SHP77 treated with DMSO at 0.1 percent for 48 hours (cell line): ENCODE results near the gene NFATC3.
A peak's percentile ranks its signal among the peaks of the same experiment; 100 is the strongest.

ENCODE experiments used
- DNase-seq: peaks from one replicate; lab custom pipeline; 2025; lab: John Stamatoyannopoulos, UW

Gene NFATC3

GRCh38 chr16:68073902-68074760 lies 11.0 kb upstream of the NFATC3 start:
- DNase-seq, result no peak

DNA sequence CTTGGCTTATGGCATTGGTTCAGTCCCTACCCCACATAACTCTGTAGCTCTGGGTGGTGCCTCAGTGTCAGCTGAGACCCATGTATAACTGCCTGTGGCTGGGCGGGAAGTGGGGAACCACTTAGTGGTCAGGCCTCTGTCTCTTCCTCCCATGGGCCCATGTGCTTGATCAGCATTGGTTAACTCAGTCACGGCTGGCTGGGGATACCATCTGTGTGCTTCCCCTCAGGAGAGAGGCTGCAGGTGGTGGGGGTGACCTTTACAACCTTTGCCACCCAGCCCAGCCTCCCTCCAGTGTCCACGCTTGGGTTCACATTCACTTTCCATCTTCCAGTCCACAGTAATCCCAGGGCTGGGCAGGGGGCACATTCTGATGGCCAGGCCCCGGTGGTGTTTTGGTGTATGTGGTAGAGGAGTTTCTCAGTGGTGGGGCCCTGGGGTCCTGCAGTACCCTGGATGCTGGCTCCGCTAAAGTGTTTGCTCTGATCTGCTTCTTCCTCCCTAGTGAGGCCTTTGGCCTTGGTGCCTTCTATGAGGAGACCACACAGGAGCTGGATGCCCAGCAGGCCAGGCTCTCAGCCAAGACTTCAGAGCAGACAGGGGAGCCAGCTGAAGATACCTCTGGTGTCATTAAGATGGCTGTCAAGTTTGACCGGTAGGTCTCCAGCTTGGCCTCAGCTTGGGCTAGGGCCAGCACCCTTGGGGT lies 10.2 kb upstream of the NFATC3 start:
- no peak for DNase-seq

DNA sequence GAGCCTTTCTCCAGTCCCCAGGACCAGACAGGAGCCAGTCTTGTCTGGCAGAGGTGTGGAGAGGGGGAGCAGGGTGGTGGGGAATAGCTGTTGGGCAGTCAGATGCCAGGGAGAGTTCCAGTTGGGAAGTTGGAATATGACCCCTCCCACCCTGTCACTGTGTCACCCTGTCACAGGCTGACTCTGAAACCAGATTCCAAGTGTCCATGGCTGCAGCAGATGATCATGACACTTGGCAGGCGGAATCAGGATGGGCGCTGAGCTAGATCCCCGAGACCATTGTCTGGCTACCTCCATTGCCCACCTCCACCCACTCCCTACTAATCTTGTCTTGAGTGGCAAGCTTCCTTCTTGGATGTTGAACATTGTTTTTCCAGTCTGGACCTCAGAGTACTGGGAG lies 9.2 kb upstream of the NFATC3 start:
- no peak for DNase-seq

GRCh38 chr16:68076560-68076959 lies 8.6 kb upstream of the NFATC3 start:
- DNase-seq, result no peak

DNA sequence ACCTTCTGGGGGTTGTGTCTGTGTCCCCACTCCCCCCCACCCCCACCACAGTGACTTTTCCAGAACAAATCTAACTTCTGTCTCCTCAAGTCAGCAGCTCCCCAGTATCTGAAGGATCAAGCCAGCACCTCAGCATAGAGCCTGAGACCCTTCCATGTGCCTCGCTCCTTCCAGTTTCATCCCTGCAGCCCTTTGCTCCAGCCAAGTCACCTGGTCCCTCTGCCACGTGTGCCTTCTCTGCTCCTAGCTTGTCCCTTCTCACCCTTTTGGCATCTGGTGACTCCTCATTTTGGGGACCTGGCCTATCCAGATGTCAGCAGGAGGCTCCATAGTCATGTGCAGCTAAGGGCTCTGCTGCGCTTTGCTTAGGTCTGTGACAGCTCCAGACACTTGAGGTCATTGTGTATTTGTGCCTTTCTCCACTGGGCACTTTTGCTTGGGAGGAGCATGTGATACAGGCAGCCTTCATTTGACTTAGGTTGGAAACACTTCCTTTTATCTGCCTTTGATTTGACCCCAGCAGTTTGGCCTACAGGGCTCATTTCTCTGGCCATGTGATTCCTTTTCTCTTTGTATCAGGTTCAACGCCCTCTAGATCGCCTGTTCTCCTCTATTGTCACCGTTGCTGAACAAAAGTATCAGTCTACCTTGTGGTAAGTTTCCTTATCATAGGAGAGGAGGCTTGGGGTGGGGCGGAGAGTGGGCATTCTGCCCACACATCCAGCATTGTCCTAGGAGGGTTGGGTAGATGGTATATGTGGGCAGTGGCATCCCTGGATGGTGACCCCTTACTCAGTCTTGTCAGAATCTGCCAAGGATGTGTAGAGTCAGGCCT lies 7.1 kb upstream of the NFATC3 start:
- DNase-seq, result no peak

DNA sequence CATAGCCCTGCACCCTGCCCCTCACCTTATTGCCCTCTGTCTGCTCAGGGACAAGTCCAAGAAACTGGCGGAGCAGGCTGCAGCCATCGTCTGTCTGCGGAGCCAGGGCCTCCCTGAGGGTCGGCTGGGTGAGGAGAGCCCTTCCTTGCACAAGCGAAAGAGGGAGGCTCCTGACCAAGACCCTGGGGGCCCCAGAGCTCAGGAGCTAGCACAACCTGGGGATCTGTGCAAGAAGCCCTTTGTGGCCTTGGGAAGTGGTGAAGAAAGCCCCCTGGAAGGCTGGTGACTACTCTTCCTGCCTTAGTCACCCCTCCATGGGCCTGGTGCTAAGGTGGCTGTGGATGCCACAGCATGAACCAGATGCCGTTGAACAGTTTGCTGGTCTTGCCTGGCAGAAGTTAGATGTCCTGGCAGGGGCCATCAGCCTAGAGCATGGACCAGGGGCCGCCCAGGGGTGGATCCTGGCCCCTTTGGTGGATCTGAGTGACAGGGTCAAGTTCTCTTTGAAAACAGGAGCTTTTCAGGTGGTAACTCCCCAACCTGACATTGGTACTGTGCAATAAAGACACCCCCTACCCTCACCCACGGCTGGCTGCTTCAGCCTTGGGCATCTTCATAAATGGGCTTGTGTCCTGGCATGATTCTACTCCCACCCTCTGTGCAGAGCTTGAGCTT lies 6.3 kb upstream of the NFATC3 start:
- no peak for DNase-seq

DNA sequence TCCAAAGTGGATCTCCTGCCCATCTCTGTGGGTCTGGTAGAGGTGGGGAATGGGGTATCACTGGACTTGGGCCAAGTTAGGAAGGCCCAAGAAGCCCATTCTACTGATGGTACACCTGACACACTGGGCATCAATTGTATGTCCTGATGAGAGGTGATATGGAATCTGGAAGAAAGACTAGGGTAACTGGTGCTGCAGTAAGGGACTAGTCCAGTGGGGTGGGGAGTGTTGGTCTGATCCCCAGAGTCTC lies 5.9 kb upstream of the NFATC3 start:
- DNase-seq, result no peak

DNA sequence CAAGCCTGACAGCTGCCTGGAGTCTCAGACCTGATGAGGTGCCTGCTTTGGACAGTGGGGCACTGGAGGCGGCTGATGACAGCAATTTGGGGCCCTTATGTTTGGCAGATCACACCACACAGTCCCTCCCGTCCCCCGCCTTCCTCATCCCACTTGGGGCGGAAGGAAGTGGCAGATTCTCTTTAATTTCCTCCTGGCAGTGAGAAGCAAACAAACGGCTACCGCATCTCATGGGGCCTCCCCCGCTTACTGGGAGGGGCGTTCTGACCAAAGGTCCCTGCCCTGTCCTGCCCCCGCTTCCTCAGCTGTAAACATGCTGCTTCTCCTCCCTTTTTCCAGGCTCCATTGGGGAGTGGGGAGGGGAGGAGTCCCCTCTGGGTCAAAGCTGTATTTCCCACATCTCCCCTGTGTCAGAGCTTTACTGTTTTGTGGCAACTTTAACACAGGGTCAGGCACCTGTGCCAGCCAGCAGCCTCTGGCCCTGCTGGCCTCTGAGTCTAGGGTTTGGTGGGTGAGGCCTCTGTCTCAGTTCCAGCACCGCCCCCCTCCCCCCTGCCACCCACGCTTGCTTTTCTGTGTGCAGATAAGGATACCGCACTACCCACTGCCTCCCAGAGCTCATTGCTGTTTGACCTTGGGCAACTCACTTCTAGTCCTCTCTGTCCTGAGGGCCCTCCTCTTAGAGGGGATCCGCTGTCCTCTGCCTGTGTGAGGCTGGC lies 5.4 kb upstream of the NFATC3 start:
- DNase-seq, result no peak

DNA sequence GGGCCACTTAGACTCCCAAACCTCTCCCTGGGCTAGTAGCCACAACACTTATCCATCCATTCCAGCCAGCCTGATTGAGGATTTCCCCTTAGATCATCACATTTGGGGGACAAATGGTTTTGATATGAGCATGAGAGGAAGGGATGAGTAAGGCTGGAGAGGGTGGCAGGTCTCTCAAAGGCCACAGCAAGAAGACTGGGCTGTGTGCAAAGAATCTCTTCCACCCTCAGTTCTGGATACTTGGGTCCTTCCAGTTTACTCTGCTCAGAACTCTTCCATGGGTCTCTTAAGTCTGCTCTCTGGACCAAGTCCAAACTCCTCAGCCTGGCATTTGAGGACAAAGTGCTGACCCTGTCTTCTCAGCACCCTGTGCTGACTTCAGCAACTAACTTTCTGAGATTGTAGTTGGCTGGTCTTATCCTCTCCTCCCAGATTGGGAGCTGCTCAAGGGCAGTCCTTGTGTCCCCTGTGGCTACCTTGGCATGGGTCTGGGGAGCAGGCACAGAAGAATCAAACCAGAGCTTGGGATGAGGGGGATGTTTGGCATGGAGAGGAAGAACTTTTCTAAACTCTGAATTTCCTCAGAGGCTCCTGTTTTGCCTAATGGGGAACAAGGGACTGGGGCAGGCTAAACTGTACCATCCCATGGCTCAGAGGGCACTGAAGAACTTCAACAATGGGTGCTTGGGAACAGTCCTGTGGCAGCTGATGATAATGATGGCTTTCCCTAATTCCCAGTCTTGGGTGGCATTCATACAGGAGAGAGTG lies 3.1 kb upstream of the NFATC3 start:
- DNase-seq, result no peak

DNA sequence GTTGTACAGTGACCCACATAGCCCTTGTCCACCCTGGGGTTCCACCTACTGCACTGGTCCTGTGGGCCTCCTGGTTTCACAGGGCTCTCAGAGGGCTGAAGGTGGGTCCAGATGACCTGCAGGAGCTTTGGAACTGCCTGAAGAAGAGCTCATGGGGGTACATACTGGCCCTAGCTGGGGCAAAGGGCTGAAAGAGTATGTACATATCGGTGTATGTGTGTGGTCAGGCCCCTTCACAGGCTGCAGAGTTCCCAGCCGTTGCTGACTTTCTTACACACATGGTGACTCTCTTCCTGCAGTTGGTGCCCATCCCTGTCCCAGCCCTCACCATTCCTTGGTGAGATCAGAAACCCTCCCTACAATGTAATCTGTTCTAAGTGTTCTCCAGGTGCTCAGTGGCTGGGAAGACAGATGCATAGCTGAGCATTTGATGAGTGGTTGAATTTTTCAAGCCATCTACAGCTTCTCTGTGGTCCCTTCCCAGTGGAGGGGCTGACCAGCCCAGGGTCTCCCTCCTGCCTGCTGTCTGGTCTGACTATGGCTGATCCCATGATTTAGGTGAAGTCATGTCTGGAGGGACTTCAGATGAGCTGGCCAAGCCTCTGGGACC lies 2.4 kb upstream of the NFATC3 start:
- no peak for DNase-seq

DNA sequence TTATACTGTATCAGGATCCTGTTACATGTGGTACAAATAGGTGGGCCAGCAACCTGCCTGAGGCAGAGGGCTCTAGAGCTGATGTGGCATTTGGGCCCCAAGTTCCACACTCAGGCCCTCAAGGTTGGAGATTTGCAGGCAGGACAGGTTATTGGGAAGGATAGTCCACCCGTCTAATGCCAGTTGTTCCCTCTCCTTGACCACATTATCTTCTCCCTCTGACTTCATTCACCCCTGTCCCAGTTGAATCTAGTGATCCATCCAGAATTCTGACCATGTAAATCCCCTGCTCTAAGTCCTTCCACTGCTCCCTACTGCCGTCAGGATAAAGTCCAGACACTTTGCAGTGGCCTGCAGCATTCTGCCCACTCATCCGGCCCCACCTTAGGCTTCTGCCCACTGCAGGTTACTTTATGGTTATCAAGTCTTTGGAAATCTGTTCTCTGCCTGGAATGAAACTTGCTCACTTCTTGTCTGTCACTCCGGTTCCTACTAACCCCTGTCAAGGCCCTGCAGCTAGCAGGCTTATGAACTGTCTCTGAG lies 1.9 kb upstream of the NFATC3 start:
- DNase-seq, result no peak

- no peak for DNase-seq
Observed at GRCh38 chr16:68083861-68084503, 1.2 kb upstream of the NFATC3 start.

DNA sequence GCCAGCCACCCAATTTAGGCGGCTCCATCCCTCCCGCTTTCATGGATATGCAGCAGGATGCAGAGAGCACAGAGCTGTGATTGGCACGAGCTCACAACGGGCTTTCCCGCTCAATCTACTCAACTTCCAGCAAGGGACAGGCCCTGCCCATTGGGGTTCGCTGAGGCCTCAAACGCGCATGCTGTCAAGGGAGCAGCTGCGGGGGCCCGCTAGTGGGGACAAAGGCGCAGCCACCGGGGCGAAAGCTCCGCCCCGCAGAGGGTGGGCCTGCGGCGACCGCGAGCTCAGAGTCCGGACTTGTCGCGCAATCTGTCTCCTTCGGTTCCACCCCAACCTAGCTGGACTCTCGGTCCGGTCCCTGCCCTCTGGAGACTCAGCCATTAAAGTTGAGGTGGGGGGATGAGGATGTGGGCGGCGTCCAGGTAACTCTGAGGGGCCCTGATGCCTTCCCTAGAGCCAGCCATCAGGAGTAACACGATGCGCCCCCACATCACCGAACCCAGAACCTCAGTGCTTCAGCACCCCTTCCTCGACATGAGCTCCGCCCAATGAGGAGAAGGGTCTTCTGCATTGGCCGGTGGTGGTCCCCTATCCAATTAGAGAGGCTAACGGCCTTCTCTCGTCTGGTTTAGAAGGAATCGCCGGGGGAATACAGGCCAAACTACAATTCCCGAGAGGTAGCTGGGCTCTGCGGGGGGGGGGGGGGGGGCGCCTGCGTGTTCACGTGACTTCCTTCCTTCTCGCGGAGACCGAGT lies 489 bp upstream of the NFATC3 start:
- DNase-seq, result peak; percentile 87

GRCh38 chr16:68086336-68086841 lies 1.2 kb downstream of the NFATC3 start:
- peak; percentile 28 for DNase-seq

DNA sequence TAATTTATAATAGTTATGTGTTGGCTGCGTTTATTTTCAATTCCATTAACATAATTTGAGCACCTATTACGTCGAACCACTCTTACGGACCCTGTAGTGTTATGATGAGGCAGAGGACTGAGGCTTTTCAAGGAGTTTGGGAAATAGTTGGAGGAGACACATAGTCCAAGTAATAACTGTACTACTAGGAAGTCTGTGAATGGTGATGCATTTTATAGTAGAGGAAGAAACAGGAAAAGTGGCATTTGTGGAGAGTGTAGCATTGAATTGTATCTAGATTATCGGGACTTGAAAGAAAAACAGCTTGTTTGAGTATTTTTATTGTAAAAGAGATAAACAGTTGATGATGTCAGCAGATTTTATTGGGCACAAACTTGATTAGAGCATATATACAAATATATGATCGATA lies 1.7 kb downstream of the NFATC3 start:
- DNase-seq, result no peak

DNA sequence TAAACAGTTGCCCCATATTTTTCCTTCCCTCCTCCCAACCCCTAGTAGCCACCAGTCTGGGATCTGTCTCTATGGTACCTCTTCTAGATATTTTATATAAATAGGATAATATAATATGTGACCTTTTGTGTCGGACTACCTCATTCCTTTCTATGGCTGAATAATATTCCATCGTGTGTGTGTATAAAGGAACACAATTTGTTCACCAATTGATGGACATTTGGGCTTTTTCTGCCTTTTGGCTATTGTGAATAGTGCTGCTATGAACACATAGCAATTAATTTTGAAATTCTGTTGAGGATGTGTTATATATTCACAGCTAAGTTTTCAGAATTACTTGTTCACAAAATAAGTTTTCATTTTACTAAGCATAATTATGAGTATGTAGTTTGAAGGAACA lies 2.5 kb downstream of the NFATC3 start:
- no peak for DNase-seq

DNA sequence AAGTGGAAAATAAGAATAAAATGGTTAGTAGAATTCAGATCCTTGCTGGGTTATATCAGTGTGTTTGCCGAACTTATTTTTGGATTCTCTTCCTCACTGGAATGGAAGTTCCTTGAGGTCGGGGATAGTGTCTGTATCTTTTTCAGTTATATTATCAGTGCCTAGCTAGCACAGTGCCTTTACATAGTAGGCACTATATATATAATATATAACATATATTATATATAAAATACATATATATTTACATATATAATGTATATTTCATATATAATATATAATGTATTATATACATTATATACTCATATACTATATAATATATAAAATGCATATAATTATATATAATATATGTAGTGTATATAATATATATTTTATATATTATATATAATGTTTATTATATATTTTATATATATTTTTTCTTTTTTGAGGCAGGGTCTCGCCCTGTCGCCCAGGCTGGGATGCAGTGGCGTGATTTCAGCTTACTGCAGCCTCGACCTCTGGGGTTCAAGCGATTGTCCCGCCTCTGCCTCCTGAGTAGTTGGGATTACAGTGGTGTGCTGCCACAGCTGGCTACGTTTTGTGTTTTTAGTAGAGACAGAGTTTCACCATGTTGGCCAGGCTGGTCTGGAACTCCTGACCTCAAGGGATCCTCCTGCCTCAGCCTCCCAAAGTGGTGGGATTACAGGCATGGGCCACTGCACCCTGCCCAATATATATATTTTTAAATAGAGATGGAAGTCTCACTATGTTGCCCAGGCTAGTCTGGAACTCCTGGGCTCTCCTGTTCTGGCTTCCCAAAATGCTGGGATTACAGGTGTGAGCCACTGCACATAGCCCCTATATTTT lies 3.2 kb downstream of the NFATC3 start:
- DNase-seq, result no peak

GRCh38 chr16:68089067-68089466 lies 3.9 kb downstream of the NFATC3 start:
- no peak for DNase-seq
